OCI-LY3 (cell line): ENCODE data around the gene ID3.

Experiments used
- EZH2phosphoT487 ChIP-seq: fragments of 200-600 bp; shearing (Covaris generic); IDR thresholded peaks from 2 replicates; pipeline ENCODE4 v1.6.1; 2018; ENCODE audit warnings: antibody characterized with exemption, mixed run types, low read depth
- TF ChIP-seq, protein P1 (sequence below): fragments of 200-600, 300-600 bp; sonication (generic); IDR thresholded peaks from 2 replicates; pipeline ENCODE4 v1.5.1; 2014; ENCODE audit warnings: antibody characterized with exemption, low read length, low read depth

DNA sequence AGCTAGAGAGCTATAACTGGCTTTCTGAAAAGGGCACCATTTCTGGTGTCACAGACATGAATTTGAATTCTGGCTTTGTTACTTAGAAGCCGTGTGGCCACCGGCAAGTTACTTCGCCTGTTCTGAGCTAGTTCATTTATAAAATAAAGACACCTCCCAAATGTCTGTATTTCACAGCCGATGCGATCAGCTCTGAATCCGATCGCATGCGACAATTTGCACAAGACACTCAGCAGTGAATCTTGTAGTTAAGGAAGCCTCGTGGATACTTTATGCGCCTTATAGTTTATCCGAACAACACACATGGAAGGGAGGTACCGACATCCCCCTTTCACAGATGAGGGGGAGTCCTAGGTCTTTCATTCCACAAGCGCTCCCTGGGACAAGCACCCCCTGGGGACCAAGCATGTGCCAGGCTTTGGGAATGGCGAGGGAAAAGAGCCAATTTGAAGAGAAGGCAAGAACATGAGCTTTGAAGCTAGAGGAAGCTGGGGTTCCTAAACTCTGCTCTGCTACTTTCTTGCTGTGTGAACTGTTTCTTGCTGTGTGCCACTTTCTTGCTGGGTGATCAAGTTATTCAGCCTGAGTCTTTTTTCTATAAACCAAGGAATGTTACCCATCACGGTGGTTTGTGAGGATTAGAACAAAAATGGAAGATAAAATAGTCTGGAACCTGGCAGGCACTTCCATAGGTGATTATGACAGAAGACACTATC is 3.9 kb downstream of the ID3 start:
- TF ChIP-seq, protein P1, sequence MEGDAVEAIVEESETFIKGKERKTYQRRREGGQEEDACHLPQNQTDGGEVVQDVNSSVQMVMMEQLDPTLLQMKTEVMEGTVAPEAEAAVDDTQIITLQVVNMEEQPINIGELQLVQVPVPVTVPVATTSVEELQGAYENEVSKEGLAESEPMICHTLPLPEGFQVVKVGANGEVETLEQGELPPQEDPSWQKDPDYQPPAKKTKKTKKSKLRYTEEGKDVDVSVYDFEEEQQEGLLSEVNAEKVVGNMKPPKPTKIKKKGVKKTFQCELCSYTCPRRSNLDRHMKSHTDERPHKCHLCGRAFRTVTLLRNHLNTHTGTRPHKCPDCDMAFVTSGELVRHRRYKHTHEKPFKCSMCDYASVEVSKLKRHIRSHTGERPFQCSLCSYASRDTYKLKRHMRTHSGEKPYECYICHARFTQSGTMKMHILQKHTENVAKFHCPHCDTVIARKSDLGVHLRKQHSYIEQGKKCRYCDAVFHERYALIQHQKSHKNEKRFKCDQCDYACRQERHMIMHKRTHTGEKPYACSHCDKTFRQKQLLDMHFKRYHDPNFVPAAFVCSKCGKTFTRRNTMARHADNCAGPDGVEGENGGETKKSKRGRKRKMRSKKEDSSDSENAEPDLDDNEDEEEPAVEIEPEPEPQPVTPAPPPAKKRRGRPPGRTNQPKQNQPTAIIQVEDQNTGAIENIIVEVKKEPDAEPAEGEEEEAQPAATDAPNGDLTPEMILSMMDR, result no peak
- TF ChIP-seq EZH2phosphoT487, result no peak
